ENCODE measurements around the gene BNIP5. TPM values are rescaled to one million over a fixed set of nuclear protein-coding genes. Genes with fewer than 3 reads are reported as not detected.

The BNIP5 gene
- total RNA-seq, 2 experiments from 2014 or later, result not detected

- no peak overlapping the region for H3K27ac Mint-ChIP-seq
- no peak for TF ChIP-seq CTCF (IDR thresholded peaks at IDR 0.05)
- no peak overlapping the region for H3K27ac ChIP-seq (ENCODE audit: low read depth in 1 of 2, low read length in 2 of 2)
- intact Hi-C loops (cut with DNase I, micrococcal nuclease), result loop anchor here in 1 of 2 experiments (10.0 kb wide), 1 partner anchor 263 kb away; no protein-coding TSS in a partner anchor
- ATAC-seq (ENCODE audit: poor library complexity), result peak; percentile 25
- H3K4me1 Mint-ChIP-seq (ENCODE audit: low read depth), result no peaks in the 10 kb centered on the region
- no peaks in the 10 kb centered on the region for H3K36me3 ChIP-seq (ENCODE audit: insufficient read depth, low read length)
- no peaks in the 10 kb centered on the region for H3K36me3 Mint-ChIP-seq (ENCODE audit: low read depth)
- H3K4me1 ChIP-seq (ENCODE audit: insufficient read depth, low read length), result peaks cover 7% of the 10 kb centered on the region
- no peaks in the 10 kb centered on the region for H3K9me3 Mint-ChIP-seq
- H3K9me3 ChIP-seq (ENCODE audit: control insufficient read depth in 1 of 2, insufficient read depth in 1 of 2, low read length in 2 of 2), result no peaks in the 10 kb centered on the region
- no peak overlapping the region for H3K4me3 ChIP-seq (ENCODE audit: low read length)
- no peaks in the 10 kb centered on the region for H3K27me3 ChIP-seq (ENCODE audit: control insufficient read depth in 1 of 2, insufficient read depth in 2 of 2, low read length in 2 of 2)
- H3K27me3 Mint-ChIP-seq, result no peaks in the 10 kb centered on the region
- DNase-seq, result peak in 2 of 14 experiments; percentile 28 to 44
- no peak overlapping the region for H3K4me3 Mint-ChIP-seq
- CTCF ChIA-PET, result interaction anchor here (1.4 kb wide), 1 partner anchor 17 kb away, joined by 6 read pairs; no protein-coding TSS in a partner anchor
- POLR2A ChIA-PET, result interaction anchor here (1.1 kb wide), 1 partner anchor 13 kb away, joined by 3 read pairs; no protein-coding TSS in a partner anchor
Observed at GRCh38 chr6:36357872-36358225, 21.2 kb upstream of the BNIP5 start.

- CTCF ChIA-PET, result interaction anchor here (1.8 kb wide), 1 partner anchor 15 kb away, joined by 5 read pairs; no protein-coding TSS in a partner anchor
- no peak overlapping the region for H3K27ac ChIP-seq (ENCODE audit: low read depth in 1 of 2, low read length in 2 of 2)
- H3K4me1 ChIP-seq (ENCODE audit: insufficient read depth, low read length), result peaks cover 7% of the 10 kb centered on the region
- no peaks in the 10 kb centered on the region for H3K27me3 ChIP-seq (ENCODE audit: control insufficient read depth in 1 of 2, insufficient read depth in 2 of 2, low read length in 2 of 2)
- H3K27ac Mint-ChIP-seq, result no peak overlapping the region
- no peak overlapping the region for H3K4me3 ChIP-seq (ENCODE audit: low read length)
- H3K36me3 Mint-ChIP-seq (ENCODE audit: low read depth), result no peaks in the 10 kb centered on the region
- no peak for TF ChIP-seq CTCF (IDR thresholded peaks at IDR 0.05)
- POLR2A ChIA-PET, result no interaction called here
- no peaks in the 10 kb centered on the region for H3K4me1 Mint-ChIP-seq (ENCODE audit: low read depth)
- no peaks in the 10 kb centered on the region for H3K9me3 Mint-ChIP-seq
- H3K36me3 ChIP-seq (ENCODE audit: insufficient read depth, low read length), result no peaks in the 10 kb centered on the region
- H3K4me3 Mint-ChIP-seq, result no peak overlapping the region
- H3K9me3 ChIP-seq (ENCODE audit: control insufficient read depth in 1 of 2, insufficient read depth in 1 of 2, low read length in 2 of 2), result no peaks in the 10 kb centered on the region
- H3K27me3 Mint-ChIP-seq, result no peaks in the 10 kb centered on the region
- DNase-seq (no peak), ATAC-seq (ENCODE audit: poor library complexity) (no peak)
- intact Hi-C loops (cut with DNase I, micrococcal nuclease), result loop anchor here in 1 of 2 experiments (10.0 kb wide), 1 partner anchor 261 kb away; no protein-coding TSS in a partner anchor
Observed at GRCh38 chr6:36355819-36356218, 19.1 kb upstream of the BNIP5 start.

- ATAC-seq (ENCODE audit: poor library complexity) (no peak), DNase-seq (no peak)
- CTCF ChIA-PET, result interaction anchor here (0.6 to 1.1 kb wide), 3 partner anchors 13 to 1074 kb away, joined by 3 to 4 read pairs (median 3); no protein-coding TSS in a partner anchor
- Mint-ChIP-seq H3K36me3 (ENCODE audit: low read depth) (no peaks in the 10 kb centered on the region), H3K9me3 (no peaks in the 10 kb centered on the region), H3K27me3 (no peaks in the 10 kb centered on the region), H3K27ac (no peak overlapping the region), H3K4me3 (no peak overlapping the region), H3K4me1 (ENCODE audit: low read depth) (no peaks in the 10 kb centered on the region)
- no peak overlapping the region for H3K4me3 ChIP-seq (ENCODE audit: low read length)
- POLR2A ChIA-PET, result no interaction called here
- intact Hi-C loops (cut with DNase I, micrococcal nuclease), result loop anchor here in 1 of 2 experiments (10.0 kb wide), 1 partner anchor 259 kb away; no protein-coding TSS in a partner anchor
- TF ChIP-seq CTCF (IDR thresholded peaks at IDR 0.05), result no peak
- no peaks in the 10 kb centered on the region for H3K9me3 ChIP-seq (ENCODE audit: control insufficient read depth in 1 of 2, insufficient read depth in 1 of 2, low read length in 2 of 2)
- no peaks in the 10 kb centered on the region for H3K36me3 ChIP-seq (ENCODE audit: insufficient read depth, low read length)
- H3K4me1 ChIP-seq (ENCODE audit: insufficient read depth, low read length), result no peaks in the 10 kb centered on the region
- no peak overlapping the region for H3K27ac ChIP-seq (ENCODE audit: low read depth in 1 of 2, low read length in 2 of 2)
- H3K27me3 ChIP-seq (ENCODE audit: control insufficient read depth in 1 of 2, insufficient read depth in 2 of 2, low read length in 2 of 2), result no peaks in the 10 kb centered on the region
Observed at GRCh38 chr6:36353411-36353915, 16.8 kb upstream of the BNIP5 start.
